HUES64 (cell line): Measurements from ENCODE around the gene ZDHHC3.

Source experiments
- H3K27ac ChIP-seq: 2 replicates; pipeline ENCODE4 v1.7.0; 2013; ENCODE audit warnings: low read depth, low read length, inconsistent platforms
- H3K27me3 ChIP-seq: 2 replicates; pipeline ENCODE4 v1.6.1; 2013; ENCODE audit warnings: mild to moderate bottlenecking, low read length; ENCODE audit not compliant: insufficient read depth
- H3K36me3 ChIP-seq: 2 replicates; pipeline ENCODE4 v1.6.1; 2013; ENCODE audit warnings: mild to moderate bottlenecking, low read length; ENCODE audit not compliant: insufficient read depth
- H3K4me1 ChIP-seq: 2 replicates; pipeline ENCODE4 v1.6.1; 2013; ENCODE audit warnings: mild to moderate bottlenecking, low read length, moderate library complexity; ENCODE audit not compliant: insufficient read depth
- H3K4me3 ChIP-seq: 2 replicates; pipeline ENCODE4 v1.5.1; 2013; ENCODE audit warnings: mild to moderate bottlenecking, low read length, moderate library complexity
- H3K9ac ChIP-seq: 2 replicates; pipeline ENCODE4 v1.6.1; 2013; ENCODE audit warnings: mild to moderate bottlenecking, low read depth, low read length
- H3K9me3 ChIP-seq: 2 replicates; pipeline ENCODE4 v1.6.1; 2013; ENCODE audit warnings: low read depth, low read length; ENCODE audit not compliant: insufficient read depth
- WGBS: fragments of 150-250, 120-280 bp; methylation state at CpG from one replicate; pipeline ENCODE4 v1.1.7; 2013; ENCODE audit warnings: missing lambda C conversion rate; 5-methylcytosine and 5-hydroxymethylcytosine counted together

Gene ZDHHC3

GRCh38 chr3:44983484-44983941 is 7.5 kb upstream of the ZDHHC3 start:
- no peak overlapping the region for H3K9ac ChIP-seq
- H3K4me1 ChIP-seq, result peaks cover 6% of the 10 kb centered on the region; the same call in 1 of the 2 replicates
- H3K9me3 ChIP-seq, result peaks cover 3% of the 10 kb centered on the region; the same call in 1 of the 2 replicates
- no peak overlapping the region for H3K4me3 ChIP-seq
- no peaks in the 10 kb centered on the region for H3K27me3 ChIP-seq
- no peak overlapping the region for H3K27ac ChIP-seq
- 87% methylated on average over 1 of the region's 1 CpG for WGBS
- peaks cover 36% of the 10 kb centered on the region for H3K36me3 ChIP-seq

- Histone ChIP-seq H3K27ac (no peak overlapping the region), H3K4me3 (no peak overlapping the region), H3K9ac (no peak overlapping the region), H3K27me3 (no peaks in the 10 kb centered on the region), H3K36me3 (peaks cover 38% of the 10 kb centered on the region), H3K9me3 (peaks cover 3% of the 10 kb centered on the region; the same call in 1 of the 2 replicates), H3K4me1 (peaks cover 7% of the 10 kb centered on the region; the same call in 1 of the 2 replicates)
- 90% methylated on average over 3 of the region's 3 CpGs for WGBS
Measured at GRCh38 chr3:44982817-44983216, 6.8 kb upstream of the ZDHHC3 start.

- H3K4me1 ChIP-seq, result peaks cover 15% of the 10 kb centered on the region; the same call in 1 of the 2 replicates
- H3K9ac ChIP-seq, result no peak overlapping the region
- no peak overlapping the region for H3K4me3 ChIP-seq
- H3K36me3 ChIP-seq, result peaks cover 37% of the 10 kb centered on the region
- H3K27ac ChIP-seq, result no peak overlapping the region
- H3K9me3 ChIP-seq, result peaks cover 3% of the 10 kb centered on the region; the same call in 1 of the 2 replicates
- no peaks in the 10 kb centered on the region for H3K27me3 ChIP-seq
- WGBS, result 94% methylated on average over 4 of the region's 4 CpGs
Measured at GRCh38 chr3:44981751-44982150, 5.8 kb upstream of the ZDHHC3 start.

- Histone ChIP-seq H3K9me3 (peaks cover 3% of the 10 kb centered on the region; the same call in 1 of the 2 replicates), H3K27me3 (no peaks in the 10 kb centered on the region), H3K27ac (no peak overlapping the region), H3K4me3 (no peak overlapping the region), H3K36me3 (peaks cover 34% of the 10 kb centered on the region), H3K4me1 (peaks cover 15% of the 10 kb centered on the region; the same call in 1 of the 2 replicates), H3K9ac (no peak overlapping the region)
- 96% methylated on average over 1 of the region's 1 CpG for WGBS
Measured at GRCh38 chr3:44981220-44981619, 5.2 kb upstream of the ZDHHC3 start.

GRCh38 chr3:44974416-44974815 is 1.6 kb downstream of the ZDHHC3 start:
- Histone ChIP-seq H3K4me3 (peak overlapping the region; percentile 100), H3K27ac (no peak overlapping the region)

GRCh38 chr3:44970926-44971490 is 5.0 kb downstream of the ZDHHC3 start:
- no peaks in the 10 kb centered on the region for H3K9me3 ChIP-seq
- no peaks in the 10 kb centered on the region for H3K27me3 ChIP-seq
- WGBS, result 91% methylated on average over 3 of the region's 3 CpGs
- no peak overlapping the region for H3K4me3 ChIP-seq
- no peak overlapping the region for H3K27ac ChIP-seq
- H3K36me3 ChIP-seq, result 0 out of 2 replicates have a peak, but pooled peaks cover 2% of the 10 kb centered on the region
- H3K4me1 ChIP-seq, result peaks cover 5% of the 10 kb centered on the region; the same call in 1 of the 2 replicates
- H3K9ac ChIP-seq, result no peak overlapping the region

More at GRCh38 chr3:44974416-44974815, 1.6 kb downstream of the ZDHHC3 start:
- no peak overlapping the region for H3K9ac ChIP-seq
- peaks cover 19% of the 10 kb centered on the region; the same call in 1 of the 2 replicates for H3K4me1 ChIP-seq
- peaks cover 9% of the 10 kb centered on the region for H3K36me3 ChIP-seq
- no peaks in the 10 kb centered on the region for H3K9me3 ChIP-seq
- 91% methylated on average over 4 of the region's 4 CpGs for WGBS
- no peaks in the 10 kb centered on the region for H3K27me3 ChIP-seq

- Histone ChIP-seq H3K4me1 (peaks cover 3% of the 10 kb centered on the region; the same call in 1 of the 2 replicates), H3K27ac (no peak overlapping the region), H3K27me3 (no peaks in the 10 kb centered on the region), H3K36me3 (0 out of 2 replicates have a peak, but pooled peaks cover 2% of the 10 kb centered on the region), H3K4me3 (no peak overlapping the region), H3K9me3 (no peaks in the 10 kb centered on the region), H3K9ac (no peak overlapping the region)
- WGBS, result 89% methylated on average over 2 of the region's 2 CpGs
Measured at GRCh38 chr3:44969828-44970179, 6.2 kb downstream of the ZDHHC3 start.

- 0 out of 2 replicates have a peak, but pooled peaks cover 2% of the 10 kb centered on the region for H3K36me3 ChIP-seq
- no peaks in the 10 kb centered on the region for H3K27me3 ChIP-seq
- 91% methylated on average over 5 of the region's 5 CpGs for WGBS
- no peak overlapping the region for H3K4me3 ChIP-seq
- H3K9ac ChIP-seq, result no peak overlapping the region
- no peaks in the 10 kb centered on the region for H3K9me3 ChIP-seq
- no peak overlapping the region for H3K27ac ChIP-seq
- no peaks in the 10 kb centered on the region for H3K4me1 ChIP-seq
Measured at GRCh38 chr3:44969154-44969827, 6.7 kb downstream of the ZDHHC3 start.

GRCh38 chr3:44968447-44968858 is 7.5 kb downstream of the ZDHHC3 start:
- Histone ChIP-seq H3K27me3 (no peaks in the 10 kb centered on the region), H3K4me3 (no peak overlapping the region), H3K27ac (no peak overlapping the region), H3K36me3 (0 out of 2 replicates have a peak, but pooled peaks cover 2% of the 10 kb centered on the region), H3K9me3 (no peaks in the 10 kb centered on the region), H3K9ac (no peak overlapping the region), H3K4me1 (no peaks in the 10 kb centered on the region)
- WGBS, result 95% methylated on average over 6 of the region's 6 CpGs

- H3K4me1 ChIP-seq, result no peaks in the 10 kb centered on the region
- H3K9ac ChIP-seq, result no peak overlapping the region
- no peak overlapping the region for H3K27ac ChIP-seq
Measured at GRCh38 chr3:44966795-44967278, 9.1 kb downstream of the ZDHHC3 start.

GRCh38 chr3:44965165-44965564 is 10.8 kb downstream of the ZDHHC3 start:
- 94% methylated on average over 3 of the region's 3 CpGs for WGBS
- Histone ChIP-seq H3K4me3 (no peak overlapping the region), H3K9ac (no peak overlapping the region), H3K4me1 (no peaks in the 10 kb centered on the region), H3K27ac (no peak overlapping the region), H3K36me3 (no peaks in the 10 kb centered on the region), H3K9me3 (no peaks in the 10 kb centered on the region), H3K27me3 (no peaks in the 10 kb centered on the region)

More at GRCh38 chr3:44966795-44967278, 9.1 kb downstream of the ZDHHC3 start:
- H3K4me3 ChIP-seq, result no peak overlapping the region
- H3K9me3 ChIP-seq, result no peaks in the 10 kb centered on the region
- 97% methylated on average over 3 of the region's 3 CpGs for WGBS
- H3K27me3 ChIP-seq, result no peaks in the 10 kb centered on the region
- H3K36me3 ChIP-seq, result 0 out of 2 replicates have a peak, but pooled peaks cover 2% of the 10 kb centered on the region
